H54 (cell line): ENCODE results near the gene YPEL2.

ENCODE experiments used
- DNase-seq: peaks from one replicate; pipeline ENCODE4 v3.0.0; 2011; ENCODE audit warnings: low spot score, mixed read lengths; ENCODE audit not compliant: insufficient read length
- FAIRE-seq: peaks from 3 replicates; lab custom pipeline; 2011; peaks lifted over from hg19 to GRCh38; lab: Jason Lieb, UNC
- POLR2A ChIP-seq: IDR thresholded peaks from 2 replicates; pipeline ENCODE4 v1.6.1; 2011; ENCODE audit warnings: low read depth, mild to moderate bottlenecking, low read length

The YPEL2 gene

GRCh38 chr17:59361916-59362810 is 30.7 kb downstream of the YPEL2 start:
- no peak for FAIRE-seq
- no peak for TF ChIP-seq POLR2A
- peak; percentile 56 for DNase-seq

DNA sequence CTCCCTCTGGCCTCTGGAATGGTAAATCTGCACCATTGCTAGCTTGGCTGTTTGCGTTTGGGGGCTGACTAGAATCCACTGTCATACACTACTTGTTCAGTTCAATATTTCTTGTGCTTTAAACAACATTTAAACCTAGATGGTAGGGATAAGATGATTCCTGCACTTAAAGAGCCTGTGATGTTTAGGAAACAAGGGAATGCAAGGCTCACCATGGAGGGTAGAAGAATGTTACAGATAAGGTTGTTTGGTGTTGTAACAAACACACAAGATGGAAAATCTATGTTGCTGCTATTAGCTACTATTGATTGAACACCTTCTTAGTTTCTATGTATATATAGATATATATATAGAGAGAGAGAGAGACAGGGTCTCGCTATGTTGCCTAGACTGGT is 31.4 kb downstream of the YPEL2 start:
- no peak for FAIRE-seq
- no peak for TF ChIP-seq POLR2A
- no peak for DNase-seq

DNA sequence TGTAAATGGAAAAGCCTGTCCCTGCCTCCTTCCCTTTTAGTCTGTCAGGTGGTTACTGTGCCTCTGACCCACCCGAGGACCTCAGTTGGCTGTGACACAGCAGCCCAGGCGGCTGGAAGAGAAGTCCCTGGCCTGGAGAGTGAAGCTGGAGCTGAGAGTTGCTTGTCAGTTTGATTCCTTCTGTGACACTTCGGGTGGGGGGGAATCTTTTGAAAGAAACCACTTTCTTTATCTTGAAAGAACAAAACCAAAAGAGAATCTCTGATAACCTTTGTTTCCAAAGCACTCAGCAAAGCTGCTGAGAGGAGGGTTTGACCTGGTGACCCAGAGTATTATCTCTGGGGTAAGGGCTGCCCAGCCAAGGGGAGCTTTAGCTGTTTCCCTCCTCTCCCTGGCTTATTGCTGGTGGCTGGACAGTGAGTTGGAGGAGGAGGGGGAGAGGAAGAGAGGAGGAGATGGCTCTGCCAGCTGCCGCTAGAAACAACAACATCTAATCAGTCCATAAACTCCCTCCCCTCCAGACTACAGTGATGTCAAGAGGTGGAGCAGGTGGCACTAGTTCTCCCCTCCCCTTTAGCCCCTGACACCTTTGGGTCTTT is 34.0 kb downstream of the YPEL2 start:
- DNase-seq (no peak), FAIRE-seq (no peak)
- TF ChIP-seq POLR2A, result no peak

DNA sequence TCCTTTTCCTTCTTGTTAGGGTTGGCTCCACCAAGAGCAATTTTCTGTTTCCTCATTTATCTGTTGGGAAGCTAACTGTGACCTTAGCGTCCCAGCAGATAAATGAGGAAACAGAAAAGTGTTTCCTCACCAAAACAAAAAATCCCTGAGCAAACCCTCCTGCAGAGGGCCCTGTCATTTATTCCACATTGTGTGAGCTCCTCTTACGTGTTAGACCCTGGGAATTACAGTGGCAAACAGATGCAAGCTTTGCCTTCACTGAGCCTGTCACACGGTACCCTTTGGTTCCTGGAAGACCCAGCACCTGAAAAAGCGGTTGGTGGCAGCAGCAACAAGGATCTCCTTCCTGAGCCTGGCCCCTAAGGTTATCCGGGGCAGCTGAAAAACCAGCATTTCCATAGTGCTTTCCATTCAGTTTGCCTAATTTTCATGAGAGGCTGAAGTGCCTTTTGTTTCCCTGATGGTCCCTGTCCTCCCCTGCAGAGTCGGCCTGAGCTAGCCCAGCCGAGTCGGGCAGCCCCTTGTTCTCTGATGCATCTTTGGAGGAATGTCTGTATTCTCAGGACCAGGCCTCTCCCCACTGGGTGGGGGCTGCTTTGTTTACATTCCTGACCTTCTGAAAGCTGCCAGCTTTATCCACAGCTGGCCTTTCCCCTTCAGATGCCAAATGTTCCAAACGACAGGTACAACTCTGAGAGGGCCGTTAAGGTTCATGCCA is 34.7 kb downstream of the YPEL2 start:
- no peak for DNase-seq
- FAIRE-seq, result no peak
- TF ChIP-seq POLR2A, result no peak

GRCh38 chr17:59366773-59367656 is 35.6 kb downstream of the YPEL2 start:
- FAIRE-seq, result no peak
- DNase-seq, result no peak
- TF ChIP-seq POLR2A, result no peak

- no peak for FAIRE-seq
- TF ChIP-seq POLR2A, result no peak
- DNase-seq, result no peak
Observed at GRCh38 chr17:59367657-59368045, 36.2 kb downstream of the YPEL2 start.

GRCh38 chr17:59368218-59368857 is 36.9 kb downstream of the YPEL2 start:
- DNase-seq (no peak), FAIRE-seq (no peak)
- no peak for TF ChIP-seq POLR2A

GRCh38 chr17:59369031-59369975 is 37.8 kb downstream of the YPEL2 start:
- FAIRE-seq (no peak), DNase-seq (no peak)
- no peak for TF ChIP-seq POLR2A

DNA sequence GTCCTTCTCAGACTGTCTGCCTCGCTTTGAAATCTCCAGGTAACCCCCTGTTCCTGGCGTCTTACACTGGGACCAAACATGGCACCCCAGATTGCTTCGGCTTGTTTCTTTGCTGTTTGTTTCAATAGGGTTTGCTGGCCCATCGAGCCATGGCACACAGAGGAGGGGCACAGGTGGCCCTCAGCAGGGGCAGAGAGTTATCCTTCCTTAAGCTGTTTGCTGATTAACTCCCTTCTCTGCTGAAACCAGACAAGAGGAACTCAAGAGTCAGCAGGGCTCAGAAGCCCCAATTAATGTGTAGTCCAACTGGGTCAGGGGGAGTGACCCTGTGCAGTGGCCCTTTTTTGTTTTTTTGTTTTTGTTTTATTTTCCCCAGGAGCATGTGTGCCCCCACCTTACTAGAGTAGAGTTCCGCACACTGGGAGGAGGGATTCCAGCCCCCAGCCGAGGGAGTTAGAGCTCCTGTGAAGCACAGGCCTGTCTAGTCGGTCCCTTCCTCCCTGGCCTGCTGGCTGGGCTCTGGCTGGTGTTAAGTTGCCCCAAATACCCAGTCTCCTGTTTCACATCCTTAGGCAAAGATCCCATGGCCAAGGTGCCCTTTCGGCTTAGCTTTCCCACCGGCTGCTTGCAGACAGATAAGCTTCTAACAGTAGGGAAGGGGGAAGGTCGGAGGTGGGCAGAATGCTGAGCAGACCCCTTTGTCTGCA is 39.3 kb downstream of the YPEL2 start:
- no peak for TF ChIP-seq POLR2A
- FAIRE-seq, result no peak
- no peak for DNase-seq

- no peak for FAIRE-seq
- no peak for DNase-seq
- TF ChIP-seq POLR2A, result no peak
Observed at GRCh38 chr17:59371416-59372100, 40.1 kb downstream of the YPEL2 start.
